SK-N-SH (cell line): Measurements from ENCODE around the gene SLC10A7. TPM values are rescaled to one million over a fixed set of nuclear protein-coding genes. Genes with fewer than 3 reads are reported as not detected.

Experiments
- CTCF ChIA-PET: fragments of 300-600, 350-600 bp; formaldehyde crosslinking; extraction: SDS; loops from one replicate; lab custom pipeline; 2021; lab: Yijun Ruan, JAX
- POLR2A ChIA-PET: fragments of 350-600 bp; sonication (Branson Sonifier 250); formaldehyde crosslinking; extraction: SDS; loops from one replicate; lab custom pipeline; 2020; ENCODE audit warnings: antibody characterized with exemption, inconsistent platforms; lab: Yijun Ruan, JAX
- DNase-seq: peaks from one replicate; pipeline ENCODE4 v3.0.0; 2012
- H2AFZ ChIP-seq: fragments of 200-600 bp; sonication (generic); 2 replicates; pipeline ENCODE4 v1.8.1; 2016; ENCODE audit warnings: antibody characterized with exemption, mild to moderate bottlenecking, low read depth
- H3F3A ChIP-seq: fragments of 200-600 bp; sonication (generic); replicated peaks from 2 replicates; pipeline ENCODE3; 2016; ENCODE audit warnings: antibody characterized with exemption, mild to moderate bottlenecking; ENCODE audit not compliant: insufficient read depth
- H3K27ac ChIP-seq, 2 experiments: fragments of 200-500 bp in 1 of 2; fragments of 200-600 bp in 1 of 2; sonication (Bioruptor generic) in 1 of 2; sonication (generic), shearing (Covaris generic) in 1 of 2; 2 replicates each; pipeline versions ENCODE4 v1.5.1 to v1.6.1; 2014 to 2016; ENCODE audit warnings: low read depth in 2 of 2, inconsistent platforms in 1 of 2, low read length in 1 of 2, mild to moderate bottlenecking in 1 of 2, mixed read lengths in 1 of 2
- H3K27me3 ChIP-seq: fragments of 200-600 bp; sonication (generic), shearing (Covaris generic); 2 replicates; pipeline ENCODE4 v1.6.1; 2016; ENCODE audit warnings: mixed run types; ENCODE audit not compliant: insufficient read depth
- H3K36me3 ChIP-seq, 2 experiments: fragments of 200-500 bp in 1 of 2; fragments of 200-600 bp in 1 of 2; sonication (Bioruptor generic) in 1 of 2; sonication (generic) in 1 of 2; replicated peaks in 1 of 2; 2 replicates each; pipeline versions ENCODE3 to v1.5.1; 2014 to 2016; ENCODE audit warnings: low read length in 1 of 2, mild to moderate bottlenecking in 1 of 2; ENCODE audit not compliant: insufficient read depth in 2 of 2, control insufficient read depth in 1 of 2
- H3K4me1 ChIP-seq, 2 experiments: fragments of 200-500 bp in 1 of 2; fragments of 200-600 bp in 1 of 2; sonication (Bioruptor generic) in 1 of 2; sonication (generic), shearing (Covaris generic) in 1 of 2; 2 replicates each; pipeline versions ENCODE4 v1.5.1 to v1.6.1; 2014 to 2016; ENCODE audit warnings: low read depth in 1 of 2, low read length in 1 of 2, mixed run types in 1 of 2; ENCODE audit not compliant: insufficient read depth in 2 of 2, control insufficient read depth in 1 of 2
- H3K4me2 ChIP-seq: fragments of 200-600 bp; sonication (generic), shearing (Covaris generic); 2 replicates; pipeline ENCODE4 v1.6.1; 2017; ENCODE audit warnings: mixed run types
- H3K4me3 ChIP-seq, 2 experiments: fragments of 200-500 bp in 1 of 2; fragments of 200-600 bp in 1 of 2; sonication (Bioruptor generic) in 1 of 2; sonication (generic), shearing (Covaris generic) in 1 of 2; 2 replicates each; pipeline versions ENCODE4 v1.5.1 to v1.8.1; 2014 to 2016; ENCODE audit warnings: low read depth in 2 of 2, inconsistent platforms in 1 of 2, low read length in 1 of 2, mild to moderate bottlenecking in 1 of 2, mixed read lengths in 1 of 2, moderate library complexity in 1 of 2
- H3K79me2 ChIP-seq: fragments of 200-600 bp; sonication (generic); 2 replicates; pipeline ENCODE4 v1.8.1; 2017; ENCODE audit warnings: mild to moderate bottlenecking; ENCODE audit not compliant: insufficient read depth
- H3K9ac ChIP-seq: fragments of 200-600 bp; sonication (generic); 2 replicates; pipeline ENCODE4 v1.6.1; 2017; ENCODE audit warnings: mixed run types
- H3K9me2 ChIP-seq: fragments of 200-600 bp; sonication (generic); 2 replicates; pipeline ENCODE4 v1.6.1; 2017; ENCODE audit warnings: mixed run types
- H3K9me3 ChIP-seq: fragments of 200-600 bp; sonication (generic); 2 replicates; pipeline ENCODE4 v1.6.1; 2017; ENCODE audit warnings: mixed run types, mild to moderate bottlenecking, moderate library complexity
- H4K20me1 ChIP-seq: fragments of 200-600 bp; sonication (generic); 2 replicates; pipeline ENCODE4 v1.6.1; 2017; ENCODE audit warnings: mild to moderate bottlenecking, mixed run types; ENCODE audit not compliant: insufficient read depth
- ELF1 ChIP-seq: IDR thresholded peaks from 2 replicates; pipeline ENCODE4 v1.4.0; 2012
- EP300 ChIP-seq, 2 experiments: IDR thresholded peaks; 2 replicates each; pipeline versions ENCODE4 v1.4.0 to v1.6.1; 2012; ENCODE audit warnings: borderline replicate concordance in 1 of 2, low read depth in 1 of 2, low read length in 1 of 2
- JUND ChIP-seq: IDR thresholded peaks from 2 replicates; pipeline ENCODE4 v1.4.0; 2012
- MXI1 ChIP-seq: IDR thresholded peaks from 2 replicates; pipeline ENCODE4 v1.6.1; 2012; ENCODE audit warnings: mild to moderate bottlenecking, low read depth, low read length, improper control_type of control experiment
- NRF1 ChIP-seq: IDR thresholded peaks from 2 replicates; pipeline ENCODE4 v1.6.1; 2012; ENCODE audit warnings: low read depth, mild to moderate bottlenecking, low read length
- RFX5 ChIP-seq: IDR thresholded peaks from 2 replicates; pipeline ENCODE4 v1.6.1; 2012; ENCODE audit warnings: mild to moderate bottlenecking, improper control_type of control experiment, low read length
- TAF1 ChIP-seq: IDR thresholded peaks from 2 replicates; pipeline ENCODE4 v1.6.1; 2012; ENCODE audit warnings: low read depth, mild to moderate bottlenecking, low read length, moderate library complexity, borderline replicate concordance
- USF1 ChIP-seq: IDR thresholded peaks from 2 replicates; pipeline ENCODE4 v1.4.0; 2012; ENCODE audit warnings: low read depth, borderline replicate concordance
- YY1 ChIP-seq: IDR thresholded peaks from 2 replicates; pipeline ENCODE4 v1.4.0; 2012; ENCODE audit warnings: low read depth, mild to moderate bottlenecking
- WGBS: methylation state at CpG from one replicate; pipeline ENCODE4 v1.1.6; 2017; ENCODE audit warnings: low lambda C conversion rate; 5-methylcytosine and 5-hydroxymethylcytosine counted together
- polyA plus RNA-seq, 3 experiments: library from polyadenylated mRNA; depleted of rRNA; stranded (reverse); fragments of >200 nt; gene quantifications; 2 replicates each; pipeline ENCODE4 v1.2.3, GENCODE V29; 2012
- TF ChIP-seq, protein P1 (sequence below): IDR thresholded peaks from 2 replicates; pipeline ENCODE4 v1.4.0; 2012; ENCODE audit warnings: low read depth, borderline replicate concordance

The SLC10A7 gene
- polyA plus RNA-seq, 1 of the 3 experiments (the other 2 are of a cell fraction), result 3.3 TPM

DNA sequence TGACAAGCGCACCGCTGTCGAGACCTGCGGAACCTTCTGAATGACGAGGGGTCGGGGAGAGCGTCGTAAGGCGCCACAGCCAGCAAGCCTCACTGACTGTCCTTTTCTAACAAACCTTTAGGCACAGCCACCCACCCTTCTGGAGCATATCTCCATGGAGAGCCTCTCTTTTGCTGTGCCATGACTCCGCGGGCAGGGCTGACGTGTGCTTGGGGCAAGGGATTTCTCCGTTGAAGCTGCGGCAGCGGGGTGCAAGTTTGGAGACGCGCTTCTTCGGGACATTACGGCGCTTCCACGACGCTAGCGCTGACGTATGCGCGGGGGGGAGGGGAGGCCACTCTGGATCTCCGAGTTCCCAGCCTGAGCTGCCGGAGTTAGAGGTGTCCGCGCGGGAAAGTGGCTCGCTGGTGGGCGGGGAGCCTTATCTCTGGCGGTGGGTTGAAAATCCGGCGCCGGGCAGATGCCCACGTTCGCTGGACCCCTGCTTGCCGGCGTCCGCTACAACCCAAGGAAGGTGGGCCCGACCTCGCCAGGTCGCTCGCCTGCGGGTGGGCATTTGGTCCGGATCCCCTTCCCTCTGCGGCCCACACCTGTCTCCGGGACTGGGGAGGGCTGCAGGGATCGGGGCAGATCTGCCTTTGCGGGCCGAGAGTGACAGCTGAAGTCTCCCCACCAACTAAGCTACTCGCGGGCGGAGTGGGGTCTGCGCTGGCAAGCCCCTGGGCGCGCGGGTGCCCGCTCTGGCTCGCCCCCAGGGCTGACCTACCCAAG is 543 bp upstream of the SLC10A7 start:
- no peaks in the 10 kb centered on the region for H3K36me3 ChIP-seq
- H2AFZ ChIP-seq, result peak overlapping the region; percentile 100
- H3K9me3 ChIP-seq, result no peaks in the 10 kb centered on the region
- TF ChIP-seq, protein P1, sequence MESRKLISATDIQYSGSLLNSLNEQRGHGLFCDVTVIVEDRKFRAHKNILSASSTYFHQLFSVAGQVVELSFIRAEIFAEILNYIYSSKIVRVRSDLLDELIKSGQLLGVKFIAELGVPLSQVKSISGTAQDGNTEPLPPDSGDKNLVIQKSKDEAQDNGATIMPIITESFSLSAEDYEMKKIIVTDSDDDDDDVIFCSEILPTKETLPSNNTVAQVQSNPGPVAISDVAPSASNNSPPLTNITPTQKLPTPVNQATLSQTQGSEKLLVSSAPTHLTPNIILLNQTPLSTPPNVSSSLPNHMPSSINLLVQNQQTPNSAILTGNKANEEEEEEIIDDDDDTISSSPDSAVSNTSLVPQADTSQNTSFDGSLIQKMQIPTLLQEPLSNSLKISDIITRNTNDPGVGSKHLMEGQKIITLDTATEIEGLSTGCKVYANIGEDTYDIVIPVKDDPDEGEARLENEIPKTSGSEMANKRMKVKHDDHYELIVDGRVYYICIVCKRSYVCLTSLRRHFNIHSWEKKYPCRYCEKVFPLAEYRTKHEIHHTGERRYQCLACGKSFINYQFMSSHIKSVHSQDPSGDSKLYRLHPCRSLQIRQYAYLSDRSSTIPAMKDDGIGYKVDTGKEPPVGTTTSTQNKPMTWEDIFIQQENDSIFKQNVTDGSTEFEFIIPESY, result no peak
- TF ChIP-seq RFX5 (no peak), TAF1 (peak; percentile 14; the same call in 1 of the 2 replicates), USF1 (no peak), JUND (no peak), NRF1 (0 out of 2 replicates have a peak, but pooled peaks have one; percentile 2), ELF1 (no peak), YY1 (peak; percentile 82)
- peak overlapping the region; percentile 95 to 100 for H3K4me3 ChIP-seq
- peaks cover 33% of the 10 kb centered on the region for H3K79me2 ChIP-seq
- DNase-seq, result peak; percentile 91
- under 1% methylated on average over 27 of the region's 62 CpGs for WGBS
- no peaks in the 10 kb centered on the region for H3K9me2 ChIP-seq
- peaks cover 0 to 6% of the 10 kb centered on the region in 2 experiments; a peak in 1 of 4 replicates for H3K4me1 ChIP-seq
- ChIA-PET POLR2A (interaction anchor here (0.9 kb wide), 1 partner anchor 285 kb away, joined by 3 read pairs; no protein-coding TSS in a partner anchor), CTCF (interaction anchor here (1.4 to 2.7 kb wide), 5 partner anchors 12 to 575 kb away, joined by 3 to 8 read pairs (median 4); no protein-coding TSS in a partner anchor)
- peak overlapping the region; percentile 80 to 88 for H3K27ac ChIP-seq
- H3F3A ChIP-seq, result peaks cover 3% of the 10 kb centered on the region
- H3K27me3 ChIP-seq, result no peaks in the 10 kb centered on the region
- peak overlapping the region; percentile 100 for H3K4me2 ChIP-seq
- H4K20me1 ChIP-seq, result no peaks in the 10 kb centered on the region
- peak overlapping the region; percentile 73 for H3K9ac ChIP-seq

DNA sequence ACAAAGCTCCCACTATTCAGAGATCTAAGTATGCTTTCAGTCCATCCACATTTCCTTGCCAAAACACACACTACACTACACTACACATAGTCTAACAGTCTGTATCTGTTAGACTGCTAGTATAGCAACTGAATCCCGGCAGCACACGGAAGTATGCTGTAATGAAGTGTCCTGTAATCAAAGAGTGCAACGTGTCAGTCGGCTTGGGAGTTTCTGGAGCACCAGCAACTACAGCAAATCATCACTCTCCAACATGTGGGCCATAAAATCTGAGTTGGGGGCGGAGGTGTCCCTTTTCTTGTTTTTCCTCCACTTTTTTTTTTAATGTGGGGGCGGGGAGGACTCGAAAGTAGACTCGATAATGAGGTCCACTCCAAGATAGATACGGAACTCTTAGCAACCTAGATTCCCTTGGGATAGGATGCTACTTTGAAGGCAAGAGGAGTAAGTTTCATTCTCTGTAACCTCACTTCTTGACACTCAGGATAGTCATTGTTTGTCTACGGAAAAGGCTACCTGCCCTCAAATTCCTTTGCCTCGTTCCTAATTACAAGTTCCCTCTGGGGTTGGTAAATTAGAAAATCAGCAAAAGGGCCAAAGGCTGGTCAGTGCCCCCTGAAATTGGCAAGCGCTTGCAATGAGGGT is 722 bp downstream of the SLC10A7 start:
- Histone ChIP-seq H3F3A (peaks cover 3% of the 10 kb centered on the region), H3K4me3 (peak overlapping the region; percentile 95 to 100), H3K27ac (peak overlapping the region; percentile 80 to 88), H3K9ac (peak overlapping the region; percentile 73), H3K9me3 (no peaks in the 10 kb centered on the region), H4K20me1 (no peaks in the 10 kb centered on the region), H2AFZ (peak overlapping the region; percentile 100), H3K27me3 (no peaks in the 10 kb centered on the region), H3K4me2 (peak overlapping the region; percentile 100), H3K79me2 (peaks cover 35% of the 10 kb centered on the region), H3K36me3 (peaks cover 0 to 2% of the 10 kb centered on the region in 2 experiments), H3K4me1 (peaks cover 0 to 6% of the 10 kb centered on the region in 2 experiments; a peak in 1 of 4 replicates), H3K9me2 (no peaks in the 10 kb centered on the region)
- TF ChIP-seq ELF1 (peak; percentile 30; the same call in 1 of the 2 replicates), MXI1 (peak; percentile 52), USF1 (no peak), TAF1 (no peak), JUND (no peak), EP300 (IDR thresholded peaks at IDR 0.05; ENCODE audit: borderline replicate concordance in 1 of 2, low read depth in 1 of 2, low read length in 1 of 2) (no peak)
- DNase-seq, result peak; percentile 20
- POLR2A ChIA-PET, result no interaction called here
- CTCF ChIA-PET, result interaction anchor here (1.7 to 2.7 kb wide), 2 partner anchors 178 to 576 kb away, joined by 4 to 8 read pairs; no protein-coding TSS in a partner anchor
- WGBS, result 2% methylated on average over 12 of the region's 12 CpGs
